ENCODE data around the gene SPAG16. TPM values are rescaled to one million over a fixed set of nuclear protein-coding genes. Genes with fewer than 3 reads are reported as not detected.
A peak's percentile ranks its signal among the peaks of the same experiment; 100 is the strongest.

SPAG16 gene
- total RNA-seq = 10 to 100 TPM; 11.1 to 12.5 TPM

DNA sequence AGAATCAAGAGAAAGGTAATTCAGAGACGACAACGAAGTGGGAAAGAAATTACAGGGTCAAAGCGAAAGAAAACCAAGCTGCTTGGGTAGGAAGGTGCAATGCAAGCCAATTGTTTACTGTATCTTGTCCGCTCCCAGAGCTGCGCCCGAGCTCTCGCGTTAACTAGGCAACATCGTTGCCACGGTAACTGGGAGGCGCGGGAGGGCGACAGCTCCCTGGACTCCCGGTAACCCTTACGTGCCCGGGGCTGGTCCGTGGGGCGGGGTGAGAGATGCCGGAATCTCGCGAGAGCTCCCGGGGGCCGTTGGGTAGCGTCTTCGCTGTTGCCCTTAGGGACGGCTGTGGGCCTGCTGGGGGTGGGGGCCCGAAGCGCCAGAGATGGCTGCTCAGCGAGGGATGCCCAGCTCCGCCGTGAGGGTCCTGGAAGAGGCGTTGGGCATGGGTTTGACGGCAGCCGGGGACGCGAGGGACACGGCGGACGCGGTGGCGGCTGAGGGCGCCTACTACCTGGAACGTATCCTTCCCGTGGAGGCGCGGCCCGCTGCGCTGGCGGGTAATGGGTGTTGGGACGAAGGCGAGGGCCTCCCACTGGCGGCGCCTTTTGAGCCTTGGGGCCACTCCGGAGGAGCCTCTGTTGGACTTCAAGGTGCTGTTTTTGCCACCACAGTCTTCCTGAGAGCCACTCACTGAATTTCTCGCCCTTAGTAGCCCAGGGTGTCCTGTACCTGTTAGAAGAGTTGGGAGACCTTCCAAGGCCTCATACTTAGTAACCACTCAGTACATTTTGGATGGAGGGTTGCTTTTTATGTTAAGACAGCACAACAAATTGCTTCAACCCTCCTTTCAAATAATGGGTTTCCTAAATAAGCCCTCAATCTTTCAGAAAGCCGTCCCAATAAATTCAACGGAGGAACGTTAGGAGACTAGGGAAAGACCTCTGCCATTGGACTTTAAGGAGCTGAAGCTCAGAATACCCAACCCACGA, at the start of gene SPAG16:
Gene SPAG16, plus strand, starts transcription at position 360 of the 986 bp plus-strand sequence.
- ChIA-PET POLR2A (interaction anchor here (0.7 to 1.0 kb wide), 2 partner anchors 135 to 214 kb away, joined by 3 to 4 read pairs; no protein-coding TSS in a partner anchor), CTCF (interaction anchor here (0.9 to 2.6 kb wide), 7 partner anchors 10 to 507 kb away, joined by 3 to 8 read pairs (median 3); no protein-coding TSS in a partner anchor)
- ATAC-seq (peak; percentile 97), DNase-seq (peak; percentile 99)
- peak within 1 kb of the TSS; percentile 86 for H3K4me3 Mint-ChIP-seq
- H3K27ac Mint-ChIP-seq = peak within 1 kb of the TSS; percentile 89
- peaks cover 10% of the 10 kb centered on the region for H3K36me3 Mint-ChIP-seq (ENCODE audit: low read depth)
- peaks cover 28% of the 10 kb centered on the region for H3K4me1 Mint-ChIP-seq (ENCODE audit: low read depth)
- H3K27me3 Mint-ChIP-seq (ENCODE audit: low read depth) = no peaks in the 10 kb centered on the region
- H3K9me3 Mint-ChIP-seq (ENCODE audit: insufficient read depth) = no peaks in the 10 kb centered on the region

DNA sequence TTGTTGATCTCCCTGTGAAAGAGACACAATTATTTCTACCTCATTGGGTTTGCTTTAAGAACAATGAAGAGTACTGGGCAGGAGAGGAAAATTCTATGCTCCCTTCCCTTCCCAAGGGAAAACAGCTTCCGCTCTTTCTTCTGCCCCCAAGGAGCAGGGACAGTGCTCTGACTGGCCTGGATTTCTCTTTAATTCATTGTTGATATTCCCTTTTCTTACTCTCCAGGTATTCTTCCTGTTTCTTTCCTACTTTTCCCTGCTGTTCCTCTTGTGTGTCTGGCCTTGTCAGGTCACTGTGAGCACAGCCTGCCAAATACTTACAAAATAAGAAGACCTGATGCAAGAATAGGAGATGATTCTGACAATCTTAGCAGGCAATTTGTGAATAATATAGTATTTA, 49.6 kb upstream of the SPAG16 start:
- Mint-ChIP-seq H3K27me3 (ENCODE audit: low read depth) (peaks cover 6% of the 10 kb centered on the region), H3K4me3 (no peak overlapping the region), H3K4me1 (ENCODE audit: low read depth) (peaks cover 41% of the 10 kb centered on the region), H3K27ac (peak overlapping the region; percentile 54), H3K9me3 (ENCODE audit: insufficient read depth) (no peaks in the 10 kb centered on the region), H3K36me3 (ENCODE audit: low read depth) (no peaks in the 10 kb centered on the region)
- DNase-seq (no peak), ATAC-seq (no peak)
- CTCF ChIA-PET = no interaction called here
- POLR2A ChIA-PET = interaction anchor here (1.0 kb wide), 1 partner anchor 85 kb away, joined by 4 read pairs; no protein-coding TSS in a partner anchor

DNA sequence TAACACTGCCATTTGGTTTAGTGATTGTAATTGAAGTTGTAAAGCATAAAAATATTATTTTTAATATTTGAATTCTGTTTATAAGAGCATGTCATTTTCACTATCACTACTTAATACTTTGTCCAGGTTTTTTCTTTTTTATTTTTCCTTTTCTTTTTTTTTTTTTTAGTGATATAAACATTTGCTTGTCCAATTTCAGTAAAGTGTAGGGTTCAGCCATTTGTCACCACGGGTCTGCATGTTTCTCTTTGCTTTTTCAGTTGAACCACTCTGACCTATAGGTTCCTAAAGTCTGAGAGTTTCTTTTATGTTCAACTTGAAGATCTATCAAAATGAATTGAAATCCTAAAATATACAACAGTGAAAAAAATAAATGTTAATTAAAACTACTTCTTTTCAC, 48.5 kb upstream of the SPAG16 start:
- H3K9me3 Mint-ChIP-seq (ENCODE audit: insufficient read depth) = no peaks in the 10 kb centered on the region
- ChIA-PET POLR2A (no interaction called here), CTCF (no interaction called here)
- H3K36me3 Mint-ChIP-seq (ENCODE audit: low read depth) = no peaks in the 10 kb centered on the region
- peaks cover 41% of the 10 kb centered on the region for H3K4me1 Mint-ChIP-seq (ENCODE audit: low read depth)
- H3K27ac Mint-ChIP-seq = no peak overlapping the region
- DNase-seq (no peak), ATAC-seq (no peak)
- no peak overlapping the region for H3K4me3 Mint-ChIP-seq
- peaks cover 6% of the 10 kb centered on the region for H3K27me3 Mint-ChIP-seq (ENCODE audit: low read depth)

DNA sequence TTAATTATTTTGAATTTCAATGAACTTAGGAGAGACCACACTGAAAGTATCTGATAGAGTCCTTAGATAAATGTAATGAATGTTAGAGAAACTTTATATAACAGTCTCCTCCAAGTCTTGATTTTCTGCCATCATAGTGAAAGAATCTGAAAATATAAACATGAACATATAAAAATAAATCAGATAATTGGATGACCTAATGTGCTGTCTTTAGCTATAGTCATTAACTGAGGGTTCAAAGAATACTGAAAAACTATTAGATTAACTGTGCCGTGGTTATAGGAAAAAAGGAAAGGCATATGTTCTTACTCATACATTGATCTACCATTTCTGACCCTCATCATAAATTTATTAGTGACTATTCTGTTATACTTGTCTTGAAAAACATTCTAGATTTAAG, 47.0 kb upstream of the SPAG16 start:
- Mint-ChIP-seq H3K4me3 (peak overlapping the region; percentile 31), H3K27me3 (ENCODE audit: low read depth) (peaks cover 3% of the 10 kb centered on the region), H3K27ac (no peak overlapping the region), H3K4me1 (ENCODE audit: low read depth) (peaks cover 45% of the 10 kb centered on the region), H3K36me3 (ENCODE audit: low read depth) (no peaks in the 10 kb centered on the region), H3K9me3 (ENCODE audit: insufficient read depth) (no peaks in the 10 kb centered on the region)
- ATAC-seq = no peak
- ChIA-PET POLR2A (interaction anchor here (1.2 kb wide), 1 partner anchor 85 kb away, joined by 3 read pairs; no protein-coding TSS in a partner anchor), CTCF (interaction anchor here (0.9 kb wide), 1 partner anchor 18 kb away, joined by 3 read pairs; no protein-coding TSS in a partner anchor)
- DNase-seq = no peak

GRCh38 chr2:213237787-213238186, 46.5 kb upstream of the SPAG16 start:
- Mint-ChIP-seq H3K4me3 (peak overlapping the region; percentile 56), H3K27me3 (ENCODE audit: low read depth) (peaks cover 3% of the 10 kb centered on the region), H3K27ac (peak overlapping the region; percentile 81), H3K9me3 (ENCODE audit: insufficient read depth) (no peaks in the 10 kb centered on the region), H3K4me1 (ENCODE audit: low read depth) (peaks cover 43% of the 10 kb centered on the region), H3K36me3 (ENCODE audit: low read depth) (no peaks in the 10 kb centered on the region)
- ChIA-PET POLR2A (interaction anchor here (1.2 to 1.5 kb wide), 2 partner anchors 85 to 87 kb away, joined by 3 to 4 read pairs; partner anchors contain the start of gene IKZF2), CTCF (no interaction called here)
- ATAC-seq (no peak), DNase-seq (no peak)

DNA sequence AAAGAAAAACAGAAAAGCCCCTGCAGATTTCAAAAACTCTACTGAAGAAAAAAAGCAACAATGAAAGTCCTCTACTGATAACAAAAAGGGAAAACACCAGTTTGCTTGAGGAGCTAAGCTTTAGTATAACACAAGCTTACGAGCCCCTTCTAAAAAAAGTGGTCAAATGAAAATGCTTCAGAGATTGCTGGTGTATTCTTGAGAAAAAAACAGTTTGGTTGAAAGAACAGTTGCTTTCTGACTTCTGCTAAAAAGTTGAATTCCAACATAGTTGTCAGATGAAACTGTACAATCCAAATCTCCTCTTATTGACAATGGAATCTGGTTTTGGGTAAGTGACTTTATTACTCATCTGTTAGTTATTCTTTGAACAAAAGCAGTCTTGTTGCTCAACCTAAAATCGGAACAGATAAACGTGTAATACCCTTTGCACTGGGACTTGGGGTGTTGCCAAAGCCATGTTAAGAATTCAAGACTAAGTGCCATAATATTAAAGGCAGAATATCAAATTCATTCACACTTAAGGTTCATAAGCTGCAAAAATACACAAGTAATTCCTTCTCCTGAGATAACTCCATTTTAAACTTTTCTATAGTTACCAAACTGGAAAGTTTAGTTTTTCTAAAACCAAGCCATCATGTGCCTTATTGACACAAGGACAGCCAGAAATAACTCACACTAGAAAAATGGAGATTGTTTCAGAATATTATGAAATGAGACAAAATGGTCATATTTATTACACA, 45.3 kb upstream of the SPAG16 start:
- Mint-ChIP-seq H3K9me3 (ENCODE audit: insufficient read depth) (no peaks in the 10 kb centered on the region), H3K4me1 (ENCODE audit: low read depth) (peaks cover 39% of the 10 kb centered on the region), H3K4me3 (peak overlapping the region; percentile 59), H3K27ac (peak overlapping the region; percentile 70), H3K36me3 (ENCODE audit: low read depth) (no peaks in the 10 kb centered on the region), H3K27me3 (ENCODE audit: low read depth) (peaks cover 3% of the 10 kb centered on the region)
- ChIA-PET POLR2A (interaction anchor here (0.7 to 1.5 kb wide), 2 partner anchors 88 to 89 kb away, joined by 4 read pairs; partner anchors contain the start of gene IKZF2), CTCF (no interaction called here)
- DNase-seq = no peak
- no peak for ATAC-seq

- Mint-ChIP-seq H3K27me3 (ENCODE audit: low read depth) (peaks cover 3% of the 10 kb centered on the region), H3K4me3 (no peak overlapping the region), H3K4me1 (ENCODE audit: low read depth) (peaks cover 26% of the 10 kb centered on the region), H3K9me3 (ENCODE audit: insufficient read depth) (no peaks in the 10 kb centered on the region), H3K36me3 (ENCODE audit: low read depth) (no peaks in the 10 kb centered on the region), H3K27ac (peak overlapping the region; percentile 9)
- ATAC-seq = no peak
- no peak for DNase-seq
- ChIA-PET POLR2A (no interaction called here), CTCF (interaction anchor here (0.8 to 1.0 kb wide), 2 partner anchors 8 to 89 kb away, joined by 3 to 4 read pairs; no protein-coding TSS in a partner anchor)
Observed at GRCh38 chr2:213241817-213242216, 42.4 kb upstream of the SPAG16 start.

DNA sequence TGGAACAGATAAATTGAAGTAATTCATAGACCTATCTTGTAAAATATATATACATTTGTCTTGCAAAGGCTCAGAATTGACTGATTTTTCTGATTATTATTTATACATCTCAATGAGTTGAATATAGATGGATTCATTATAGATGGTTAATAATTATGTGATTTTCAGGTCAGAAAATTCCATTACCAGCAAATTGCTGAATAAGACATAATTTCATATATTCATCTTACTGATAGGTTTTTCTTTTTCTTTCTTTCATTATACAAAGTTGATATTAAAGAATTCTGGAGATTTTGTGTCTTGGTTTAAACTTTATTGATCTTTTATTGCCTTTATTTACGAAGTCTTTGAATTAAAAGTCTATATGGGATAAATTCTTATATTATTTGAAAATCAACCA, 41.6 kb upstream of the SPAG16 start:
- no peaks in the 10 kb centered on the region for H3K36me3 Mint-ChIP-seq (ENCODE audit: low read depth)
- CTCF ChIA-PET = interaction anchor here (1.0 to 1.1 kb wide), 2 partner anchors 89 to 90 kb away, joined by 3 to 4 read pairs; no protein-coding TSS in a partner anchor
- H3K4me1 Mint-ChIP-seq (ENCODE audit: low read depth) = peaks cover 23% of the 10 kb centered on the region

DNA sequence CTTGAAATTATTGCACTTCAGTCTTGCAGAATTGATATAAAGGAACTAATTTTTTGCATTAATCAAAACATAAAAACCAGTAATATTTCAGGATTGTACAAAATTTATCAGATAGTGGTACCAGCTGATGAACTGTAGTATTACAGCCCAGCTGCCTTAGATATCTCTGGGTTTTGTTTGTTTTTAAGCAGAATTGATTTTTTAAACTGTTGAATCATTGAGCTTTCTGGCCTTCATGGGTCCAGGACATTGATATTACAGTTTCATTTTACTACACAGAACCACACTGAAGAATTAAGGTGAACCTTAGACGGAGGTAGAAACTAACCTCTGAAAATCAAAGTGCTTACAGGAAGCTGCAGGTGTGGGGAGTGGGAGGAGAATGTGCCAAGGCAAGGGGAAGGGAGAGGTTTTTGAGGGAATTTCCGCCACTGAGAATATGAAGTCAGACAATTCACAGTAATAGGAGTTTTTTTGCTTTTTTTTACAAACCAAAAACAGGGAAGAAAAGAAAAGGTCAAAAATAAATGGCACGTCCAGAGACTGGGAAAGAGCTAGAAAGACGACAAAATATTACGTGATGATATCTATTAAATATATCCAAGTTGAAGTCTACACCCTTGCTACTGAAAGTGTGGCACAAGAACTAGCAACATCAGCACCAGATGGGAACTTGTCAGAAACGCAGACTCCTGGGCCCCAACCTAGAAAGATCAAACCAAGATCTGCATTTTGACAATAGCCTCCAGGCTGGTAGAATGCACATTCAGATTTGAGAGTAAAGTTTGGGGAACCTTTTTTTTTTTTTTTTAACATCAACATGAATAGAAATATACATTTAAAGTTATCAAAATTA, 40.8 kb upstream of the SPAG16 start:
- ChIA-PET POLR2A (interaction anchor here (0.5 kb wide), 1 partner anchor 522 kb away, joined by 3 read pairs; no protein-coding TSS in a partner anchor), CTCF (interaction anchor here (0.8 to 1.7 kb wide), 4 partner anchors 33 to 466 kb away, joined by 4 to 5 read pairs (median 4); no protein-coding TSS in a partner anchor)
- H3K4me1 Mint-ChIP-seq (ENCODE audit: low read depth) = peaks cover 25% of the 10 kb centered on the region
- H3K27ac Mint-ChIP-seq = peak overlapping the region; percentile 11
- no peaks in the 10 kb centered on the region for H3K36me3 Mint-ChIP-seq (ENCODE audit: low read depth)
- DNase-seq (no peak), ATAC-seq (peak; percentile 43)
- H3K9me3 Mint-ChIP-seq (ENCODE audit: insufficient read depth) = no peaks in the 10 kb centered on the region
- H3K4me3 Mint-ChIP-seq = peak overlapping the region; percentile 20
- H3K27me3 Mint-ChIP-seq (ENCODE audit: low read depth) = no peaks in the 10 kb centered on the region

More for the DNA sequence above, 41.6 kb upstream of the SPAG16 start:
- H3K4me3 Mint-ChIP-seq = no peak overlapping the region
- POLR2A ChIA-PET = no interaction called here
- H3K27ac Mint-ChIP-seq = no peak overlapping the region
- no peaks in the 10 kb centered on the region for H3K27me3 Mint-ChIP-seq (ENCODE audit: low read depth)
- H3K9me3 Mint-ChIP-seq (ENCODE audit: insufficient read depth) = no peaks in the 10 kb centered on the region
- no peak for ATAC-seq
- no peak for DNase-seq

DNA sequence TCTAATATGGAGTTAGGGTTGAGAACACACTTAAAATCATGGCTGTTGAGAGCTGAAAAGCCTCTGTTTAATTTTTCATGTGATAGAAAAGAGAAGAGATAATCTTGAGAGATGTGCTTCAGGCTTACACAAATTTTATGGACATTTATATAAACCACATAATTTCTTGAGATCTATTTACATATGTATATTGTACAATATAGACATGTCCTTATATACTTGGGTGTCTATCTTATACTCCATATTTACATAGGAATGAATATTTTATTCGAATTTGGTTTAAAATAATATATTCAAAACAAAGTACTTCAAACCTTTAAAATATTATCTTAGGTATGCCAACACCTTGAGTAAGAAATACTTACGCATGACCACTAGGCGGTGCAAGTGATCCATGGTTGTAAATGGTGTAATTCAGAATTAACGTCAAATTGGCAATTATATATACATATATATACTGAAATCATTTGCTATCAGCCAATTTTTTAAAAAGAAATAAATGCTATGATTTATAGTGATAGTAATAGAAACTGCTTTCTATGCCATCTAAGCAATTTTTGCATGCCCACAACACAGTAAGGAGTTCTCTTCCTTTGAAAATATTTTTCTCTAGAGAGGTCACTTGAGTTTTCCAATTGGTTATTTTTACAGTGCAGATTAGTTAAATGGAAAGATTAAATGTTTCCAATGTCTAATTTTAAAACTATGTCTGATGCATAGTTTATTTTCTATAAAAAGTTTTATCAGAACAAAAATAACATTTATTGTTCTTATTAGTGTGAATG, 37.6 kb upstream of the SPAG16 start:
- CTCF ChIA-PET = interaction anchor here (0.6 to 1.4 kb wide), 2 partner anchors 142 to 735 kb away, joined by 3 to 4 read pairs; no protein-coding TSS in a partner anchor
- H3K4me3 Mint-ChIP-seq = no peak overlapping the region
- H3K9me3 Mint-ChIP-seq (ENCODE audit: insufficient read depth) = no peaks in the 10 kb centered on the region
- ATAC-seq (peak; percentile 54), DNase-seq (peak; percentile 72)
- H3K27me3 Mint-ChIP-seq (ENCODE audit: low read depth) = no peaks in the 10 kb centered on the region
- H3K36me3 Mint-ChIP-seq (ENCODE audit: low read depth) = no peaks in the 10 kb centered on the region
- H3K4me1 Mint-ChIP-seq (ENCODE audit: low read depth) = peaks cover 15% of the 10 kb centered on the region
- POLR2A ChIA-PET = no interaction called here
- no peak overlapping the region for H3K27ac Mint-ChIP-seq
